Measurements from ENCODE around the gene SLC25A46. TPM values are rescaled to one million over a fixed set of nuclear protein-coding genes. Genes with fewer than 3 reads are reported as not detected.
"Not testable (repeated sequence)": the region's sequence is repeated elsewhere in the genome, so short reads cannot be mapped to it uniquely, and the experiment has no call there.

The SLC25A46 gene
- 35.9 TPM for polyA plus RNA-seq (2012; ENCODE audit: insufficient read depth, insufficient read length, low read depth)

- no peaks in the 10 kb centered on the region for H3K4me1 ChIP-seq
- H3K9me3 ChIP-seq = no peaks in the 10 kb centered on the region
- H3K4me3 ChIP-seq (ENCODE audit: low read depth, low read length) = peak within 1 kb of the TSS; percentile 96
- H3K27me3 ChIP-seq = peaks cover 3% of the 10 kb centered on the region; the same call in 1 of the 2 replicates
- no peaks in the 10 kb centered on the region; the same call in 1 of the 2 replicates for H3K36me3 ChIP-seq
- TF ChIP-seq CTCF (IDR thresholded peaks at IDR 0.05; ENCODE audit: low read depth, low read length) = no peak
- peak; percentile 90 for DNase-seq
Measured at GRCh38 chr5:110738812-110739651, at the start of gene SLC25A46. Gene SLC25A46, plus strand, starts transcription at chr5:110739007. Its CDS starts 113 bp downstream, at chr5:110739120.

GRCh38 chr5:110690587-110690986 lies 48.2 kb upstream of the SLC25A46 start:
- H3K4me3 ChIP-seq (ENCODE audit: low read depth, low read length); DNase-seq; H3K4me1 ChIP-seq; H3K27me3 ChIP-seq; H3K9me3 ChIP-seq; H3K36me3 ChIP-seq: not testable (repeated sequence)

GRCh38 chr5:110692669-110693068 lies 46.1 kb upstream of the SLC25A46 start:
- H3K4me3 ChIP-seq (ENCODE audit: low read depth, low read length); DNase-seq; H3K27me3 ChIP-seq; H3K9me3 ChIP-seq; H3K36me3 ChIP-seq; H3K4me1 ChIP-seq: not testable (repeated sequence)

GRCh38 chr5:110702300-110702699 lies 36.5 kb upstream of the SLC25A46 start:
- H3K4me3 ChIP-seq (ENCODE audit: low read depth, low read length) = no peak overlapping the region
- peaks cover 8% of the 10 kb centered on the region; the same call in 1 of the 2 replicates for H3K27me3 ChIP-seq
- H3K9me3 ChIP-seq = no peaks in the 10 kb centered on the region
- H3K36me3 ChIP-seq = no peaks in the 10 kb centered on the region
- no peaks in the 10 kb centered on the region for H3K4me1 ChIP-seq
- no peak for TF ChIP-seq CTCF (IDR thresholded peaks at IDR 0.05; ENCODE audit: low read depth, low read length)
- no peak for DNase-seq

- Histone ChIP-seq H3K27me3 (peaks cover 10% of the 10 kb centered on the region; the same call in 1 of the 2 replicates), H3K4me3 (ENCODE audit: low read depth, low read length) (no peak overlapping the region), H3K36me3 (no peaks in the 10 kb centered on the region), H3K9me3 (no peaks in the 10 kb centered on the region), H3K4me1 (no peaks in the 10 kb centered on the region)
- DNase-seq = no peak
- no peak for TF ChIP-seq CTCF (IDR thresholded peaks at IDR 0.05; ENCODE audit: low read depth, low read length)
Measured at GRCh38 chr5:110702704-110703103, 36.1 kb upstream of the SLC25A46 start.

- Histone ChIP-seq H3K4me1 (no peaks in the 10 kb centered on the region), H3K27me3 (peaks cover 10% of the 10 kb centered on the region; the same call in 1 of the 2 replicates), H3K4me3 (ENCODE audit: low read depth, low read length) (no peak overlapping the region), H3K36me3 (no peaks in the 10 kb centered on the region), H3K9me3 (no peaks in the 10 kb centered on the region)
- DNase-seq = no peak
- TF ChIP-seq CTCF (IDR thresholded peaks at IDR 0.05; ENCODE audit: low read depth, low read length) = no peak
Measured at GRCh38 chr5:110703481-110703880, 35.3 kb upstream of the SLC25A46 start.

- no peak for TF ChIP-seq CTCF (IDR thresholded peaks at IDR 0.05; ENCODE audit: low read depth, low read length)
- DNase-seq = no peak
Measured at GRCh38 chr5:110705349-110705748, 33.5 kb upstream of the SLC25A46 start.

More at GRCh38 chr5:110705349-110705748, 33.5 kb upstream of the SLC25A46 start:
- no peak overlapping the region for H3K4me3 ChIP-seq (ENCODE audit: low read depth, low read length)
- H3K9me3 ChIP-seq = no peaks in the 10 kb centered on the region
- H3K36me3 ChIP-seq = no peaks in the 10 kb centered on the region
- H3K27me3 ChIP-seq = peaks cover 6% of the 10 kb centered on the region; the same call in 1 of the 2 replicates
- H3K4me1 ChIP-seq = no peaks in the 10 kb centered on the region

Measured in BE2C (cell line).